ENCODE data around the gene PID1. TPM values are rescaled to one million over a fixed set of nuclear protein-coding genes. Genes with fewer than 3 reads are reported as not detected.

Gene PID1
- total RNA-seq, 2 donors from 2014 or later: 30.2 to 40.3 TPM

DNA sequence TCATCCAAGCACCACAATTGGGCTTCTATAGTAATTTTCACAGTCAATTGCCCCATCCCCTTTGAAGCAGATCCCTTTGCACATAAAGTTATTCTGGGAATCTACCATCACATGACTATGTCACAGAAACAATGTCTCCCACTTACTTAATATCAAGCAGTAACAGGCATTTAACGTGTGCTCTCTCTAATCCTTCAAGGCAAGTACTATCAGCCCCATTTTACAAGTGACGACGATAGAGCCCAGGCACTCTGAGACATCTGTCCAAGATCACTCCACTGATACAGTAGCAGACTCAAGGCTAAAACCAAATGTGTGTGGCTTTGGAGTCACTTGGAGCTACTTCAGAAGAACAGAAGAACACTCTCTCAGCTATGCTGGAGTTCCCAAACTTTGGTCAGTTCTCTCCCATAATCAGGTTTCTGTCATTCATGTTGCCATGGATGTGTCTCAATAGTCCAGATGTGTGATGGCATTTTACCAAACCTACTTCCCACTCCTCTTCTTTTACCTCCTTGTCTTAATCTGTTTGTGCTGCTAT lies 39.7 kb downstream of the PID1 start:
- H3K27ac ChIP-seq: no peak overlapping the region
- TF ChIP-seq, protein P1, sequence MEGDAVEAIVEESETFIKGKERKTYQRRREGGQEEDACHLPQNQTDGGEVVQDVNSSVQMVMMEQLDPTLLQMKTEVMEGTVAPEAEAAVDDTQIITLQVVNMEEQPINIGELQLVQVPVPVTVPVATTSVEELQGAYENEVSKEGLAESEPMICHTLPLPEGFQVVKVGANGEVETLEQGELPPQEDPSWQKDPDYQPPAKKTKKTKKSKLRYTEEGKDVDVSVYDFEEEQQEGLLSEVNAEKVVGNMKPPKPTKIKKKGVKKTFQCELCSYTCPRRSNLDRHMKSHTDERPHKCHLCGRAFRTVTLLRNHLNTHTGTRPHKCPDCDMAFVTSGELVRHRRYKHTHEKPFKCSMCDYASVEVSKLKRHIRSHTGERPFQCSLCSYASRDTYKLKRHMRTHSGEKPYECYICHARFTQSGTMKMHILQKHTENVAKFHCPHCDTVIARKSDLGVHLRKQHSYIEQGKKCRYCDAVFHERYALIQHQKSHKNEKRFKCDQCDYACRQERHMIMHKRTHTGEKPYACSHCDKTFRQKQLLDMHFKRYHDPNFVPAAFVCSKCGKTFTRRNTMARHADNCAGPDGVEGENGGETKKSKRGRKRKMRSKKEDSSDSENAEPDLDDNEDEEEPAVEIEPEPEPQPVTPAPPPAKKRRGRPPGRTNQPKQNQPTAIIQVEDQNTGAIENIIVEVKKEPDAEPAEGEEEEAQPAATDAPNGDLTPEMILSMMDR (IDR thresholded peaks at IDR 0.05): no peak
- no peak for DNase-seq
- intact Hi-C loops (cut with DNase I): no loop called here
- H3K36me3 ChIP-seq: no peaks in the 10 kb centered on the region
- no peak overlapping the region for H3K4me3 ChIP-seq
- no peaks in the 10 kb centered on the region for H3K9me3 ChIP-seq
- H3K9ac ChIP-seq (ENCODE audit: low read depth in 2 of 2, low read length in 2 of 2): no peak overlapping the region
- no peaks in the 10 kb centered on the region for H3K4me1 ChIP-seq
- H3K27me3 ChIP-seq: no peaks in the 10 kb centered on the region

DNA sequence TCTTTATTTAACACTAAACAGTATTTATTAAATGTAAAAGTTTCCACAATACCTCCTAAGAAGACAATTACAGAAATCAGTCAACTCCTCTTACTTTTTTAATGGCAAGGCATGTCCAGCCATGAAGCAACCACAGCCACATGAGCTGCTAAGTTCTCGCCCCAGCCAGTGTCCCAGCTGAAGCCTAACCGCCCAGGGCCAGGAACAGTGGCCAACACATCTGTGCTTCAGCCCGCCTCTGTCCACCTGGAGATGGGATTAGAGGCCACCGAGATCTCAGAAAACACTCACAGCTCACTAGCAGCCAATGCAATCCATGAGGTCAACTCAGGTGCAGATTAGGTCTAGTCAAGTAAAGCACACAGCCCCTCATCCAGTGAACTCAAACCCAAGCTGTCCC lies 40.2 kb downstream of the PID1 start:
- no peaks in the 10 kb centered on the region for H3K9me3 ChIP-seq
- TF ChIP-seq, protein P1 (IDR thresholded peaks at IDR 0.05): no peak
- intact Hi-C loops (cut with DNase I): no loop called here
- no peak overlapping the region for H3K27ac ChIP-seq
- no peaks in the 10 kb centered on the region for H3K36me3 ChIP-seq
- H3K4me3 ChIP-seq: no peak overlapping the region
- no peak for DNase-seq
- no peak overlapping the region for H3K9ac ChIP-seq (ENCODE audit: low read depth in 2 of 2, low read length in 2 of 2)
- no peaks in the 10 kb centered on the region for H3K4me1 ChIP-seq
- no peaks in the 10 kb centered on the region for H3K27me3 ChIP-seq

DNA sequence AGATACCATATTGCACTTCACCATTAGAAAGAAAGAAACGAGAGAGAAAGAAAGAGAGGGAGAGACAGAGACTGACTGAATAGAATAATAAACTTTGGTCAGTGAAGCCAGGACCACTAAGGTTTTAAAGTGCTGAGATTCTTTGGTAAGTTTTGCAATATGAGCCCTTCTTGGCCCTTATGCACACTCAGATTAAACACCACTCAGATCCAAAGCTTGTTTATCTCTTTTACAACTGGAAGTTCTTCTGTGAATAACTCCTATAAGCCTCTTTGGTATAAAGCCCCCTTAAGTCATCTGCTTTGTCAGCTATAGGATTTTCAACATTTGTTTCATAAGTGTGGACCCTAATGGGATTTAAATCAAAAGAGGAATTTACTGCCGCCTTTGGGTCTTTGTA lies 40.8 kb downstream of the PID1 start:
- TF ChIP-seq, protein P1 (IDR thresholded peaks at IDR 0.05): no peak
- Histone ChIP-seq H3K4me3 (no peak overlapping the region), H3K27me3 (no peaks in the 10 kb centered on the region), H3K27ac (no peak overlapping the region), H3K36me3 (no peaks in the 10 kb centered on the region), H3K9me3 (no peaks in the 10 kb centered on the region), H3K9ac (ENCODE audit: low read depth in 2 of 2, low read length in 2 of 2) (no peak overlapping the region), H3K4me1 (no peaks in the 10 kb centered on the region)
- intact Hi-C loops (cut with DNase I): no loop called here
- no peak for DNase-seq

DNA sequence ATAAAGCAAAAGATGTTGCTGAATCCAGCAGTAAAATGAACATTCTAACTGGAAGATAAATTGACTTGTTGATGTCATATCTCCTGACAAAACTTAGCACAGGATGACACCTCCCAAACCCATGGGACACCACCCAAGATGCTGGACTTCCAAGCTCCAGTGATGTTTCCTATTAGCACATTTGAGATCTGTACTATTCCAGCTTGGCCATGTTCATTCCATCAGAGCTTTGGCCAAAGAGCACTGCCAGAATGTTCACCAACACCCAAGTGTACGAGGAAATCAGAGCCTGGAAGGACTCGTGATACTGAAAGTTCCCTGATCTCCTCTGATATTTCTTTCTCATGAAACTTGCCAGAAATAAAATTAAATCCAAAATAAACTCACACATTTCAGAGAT lies 44.7 kb downstream of the PID1 start:
- Histone ChIP-seq H3K27ac (no peak overlapping the region), H3K4me3 (no peak overlapping the region), H3K36me3 (no peaks in the 10 kb centered on the region), H3K9ac (ENCODE audit: low read depth in 2 of 2, low read length in 2 of 2) (no peak overlapping the region), H3K27me3 (no peaks in the 10 kb centered on the region), H3K9me3 (no peaks in the 10 kb centered on the region), H3K4me1 (no peaks in the 10 kb centered on the region)
- no peak for DNase-seq
- TF ChIP-seq, protein P1 (IDR thresholded peaks at IDR 0.05): no peak
- intact Hi-C loops (cut with DNase I): no loop called here

DNA sequence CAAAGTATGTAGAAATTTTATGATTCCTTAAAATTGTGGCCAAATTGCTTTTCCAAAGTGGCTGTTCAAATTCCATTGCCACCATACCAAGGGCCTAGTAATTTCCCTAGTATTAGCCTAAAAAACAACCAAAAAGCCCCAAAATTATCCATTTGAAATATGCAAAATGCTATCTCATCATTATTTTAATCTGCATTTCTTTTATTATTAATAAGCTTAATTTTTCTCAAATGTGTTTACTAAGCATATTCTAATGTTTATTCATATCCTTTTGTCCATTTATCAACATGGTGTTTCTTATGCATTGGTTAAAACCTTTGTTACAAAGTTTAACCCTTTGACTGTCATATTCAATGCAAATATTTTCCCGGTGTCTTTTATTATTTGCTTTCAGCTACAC lies 48.0 kb downstream of the PID1 start:
- H3K9ac ChIP-seq (ENCODE audit: low read depth in 2 of 2, low read length in 2 of 2): no peak overlapping the region
- H3K4me1 ChIP-seq: no peaks in the 10 kb centered on the region
- intact Hi-C loops (cut with DNase I): no loop called here
- TF ChIP-seq, protein P1 (IDR thresholded peaks at IDR 0.05): no peak
- no peaks in the 10 kb centered on the region for H3K9me3 ChIP-seq
- DNase-seq: no peak
- H3K27me3 ChIP-seq: no peaks in the 10 kb centered on the region
- no peaks in the 10 kb centered on the region for H3K36me3 ChIP-seq
- H3K4me3 ChIP-seq: no peak overlapping the region
- no peak overlapping the region for H3K27ac ChIP-seq

Data from colonic mucosa (tissue), 4 donors.